Panc1 (cell line): ENCODE data around the gene SLC25A45. TPM values are rescaled to one million over a fixed set of nuclear protein-coding genes. Genes with fewer than 3 reads are reported as not detected.

ENCODE experiments used
- ATAC-seq: fragments of 200-7000 bp; cut with Tn5 transposase; 2 replicates; pipeline ENCODE4 v1.9.1; 2020; ENCODE audit warnings: mild to moderate bottlenecking, moderate library complexity
- BruUV-seq: library from RNA; stranded (reverse); fragments of 400-500 nt; replicated peaks from 2 replicates; lab custom pipeline; 2021; lab: Mats Ljungman, UMichigan
- CTCF ChIA-PET: fragments of 300-600 bp; sonication (Branson Sonifier 250); formaldehyde crosslinking; loops from one replicate; lab custom pipeline; 2022; ENCODE audit warnings: antibody characterized with exemption; lab: Charles Lee
- POLR2A ChIA-PET: fragments of 300-600 bp; sonication (Branson Sonifier 250); formaldehyde crosslinking; loops from one replicate; lab custom pipeline; 2022; ENCODE audit warnings: antibody characterized with exemption; lab: Charles Lee
- DNase-seq: peaks from one replicate; pipeline ENCODE4 v3.0.0-alpha.2; 2010; ENCODE audit warnings: low read depth, low spot score
- H3K27ac ChIP-seq: 2 replicates; pipeline ENCODE4 v1.5.1; 2011; ENCODE audit warnings: mild to moderate bottlenecking, low read length, inconsistent platforms
- H3K27me3 ChIP-seq: fragments of 200-500 bp; sonication (Bioruptor generic); 2 replicates; pipeline ENCODE4 v1.6.0; 2014; ENCODE audit warnings: low read length, inconsistent platforms; ENCODE audit not compliant: control insufficient read depth, insufficient read depth
- H3K36me3 ChIP-seq: fragments of 200-500 bp; sonication (Bioruptor generic); 2 replicates; pipeline ENCODE4 v1.5.1; 2014; ENCODE audit warnings: inconsistent platforms, mild to moderate bottlenecking, low read length, moderate library complexity; ENCODE audit not compliant: control insufficient read depth, insufficient read depth
- H3K4me1 ChIP-seq: 2 replicates; pipeline ENCODE4 v1.5.1; 2011; ENCODE audit warnings: inconsistent platforms, mild to moderate bottlenecking, low read length, moderate library complexity; ENCODE audit not compliant: control insufficient read depth, insufficient read depth
- H3K4me3 ChIP-seq, 2 experiments: 2 replicates each; pipeline ENCODE4 v1.5.1; 2011 to 2012; ENCODE audit warnings: low read depth in 2 of 2, low read length in 2 of 2, mild to moderate bottlenecking in 2 of 2, inconsistent platforms in 1 of 2, moderate library complexity in 1 of 2
- H3K9me3 ChIP-seq: fragments of 200-500 bp; sonication (Bioruptor generic); 2 replicates; pipeline ENCODE4 v1.5.1; 2014; ENCODE audit warnings: low read depth, mild to moderate bottlenecking, inconsistent platforms, low read length, moderate library complexity; ENCODE audit not compliant: control insufficient read depth, insufficient read depth
- CTCF ChIP-seq: fragments of 450-650 bp; IDR thresholded peaks from 2 replicates; pipeline ENCODE4 v1.5.1; 2017; ENCODE audit warnings: mild to moderate bottlenecking
- POLR2AphosphoS5 ChIP-seq: IDR thresholded peaks from 2 replicates; pipeline ENCODE4 v1.6.1; 2012; ENCODE audit warnings: mild to moderate bottlenecking, low read depth, low read length, moderate library complexity
- REST ChIP-seq, 2 experiments: IDR thresholded peaks; 2 replicates each; pipeline ENCODE4 v1.6.1; 2011 to 2012; ENCODE audit warnings: low read depth in 2 of 2, control low read depth in 1 of 2, low read length in 1 of 2, mild to moderate bottlenecking in 1 of 2, moderate library complexity in 1 of 2; ENCODE audit not compliant: insufficient read depth in 1 of 2
- SIN3A ChIP-seq: IDR thresholded peaks from 2 replicates; pipeline ENCODE4 v1.6.1; 2012; ENCODE audit warnings: low read depth, mild to moderate bottlenecking, low read length, moderate library complexity, borderline replicate concordance; ENCODE audit not compliant: insufficient read depth
- TCF7L2 ChIP-seq: IDR thresholded peaks from 2 replicates; pipeline ENCODE4 v1.6.1; 2011; ENCODE audit warnings: mild to moderate bottlenecking, low read depth, low read length, inconsistent platforms
- in situ Hi-C: cut with HindIII; loops from 2 replicates; pipeline ENCODE4 v1.10.0; 2016; ENCODE audit warnings: low sequenced_read_pairs, low pct_unique_long_range_greater_than_20kb
- intact Hi-C: fragments of 100-400 bp; cut with micrococcal nuclease; formaldehyde crosslinking; loops from one replicate; pipeline ENCODE4 v1.10.0; 2022; ENCODE audit not compliant: unreplicated experiment
- total RNA-seq: library from RNA; stranded (reverse); gene quantifications from one replicate; pipeline ENCODE4 v1.2.1, GENCODE V29; 2021; ENCODE audit not compliant: unreplicated experiment

SLC25A45 gene
- total RNA-seq, 1 experiment from 2014 or later, result 9.8 TPM

- TF ChIP-seq POLR2AphosphoS5 (no peak), TCF7L2 (no peak), SIN3A (no peak), CTCF (no peak), REST (IDR thresholded peaks at IDR 0.05; ENCODE audit: insufficient read depth in 1 of 2, low read depth in 2 of 2, low read length in 1 of 2) (no peak)
- Histone ChIP-seq H3K36me3 (peaks cover 10% of the 10 kb centered on the region; the same call in 1 of the 2 replicates), H3K4me1 (no peaks in the 10 kb centered on the region), H3K4me3 (no peak overlapping the region), H3K9me3 (no peaks in the 10 kb centered on the region), H3K27ac (no peak overlapping the region), H3K27me3 (no peaks in the 10 kb centered on the region)
- no peak for ATAC-seq
- ChIA-PET CTCF (interaction anchor here (0.7 kb wide), 1 partner anchor 126 kb away, joined by 4 read pairs; no protein-coding TSS in a partner anchor), POLR2A (no interaction called here)
- no TSS peak for BruUV-seq
- in situ Hi-C loops, result no loop called here
- intact Hi-C loops, result no loop called here
- DNase-seq, result no peak
Observed at GRCh38 chr11:65404638-65405339, 22.3 kb upstream of the SLC25A45 start.

GRCh38 chr11:65404210-65404609 lies 21.8 kb upstream of the SLC25A45 start:
- CTCF ChIA-PET, result interaction anchor here (0.7 kb wide), 1 partner anchor 127 kb away, joined by 4 read pairs; no protein-coding TSS in a partner anchor
- in situ Hi-C loops (no loop called here), intact Hi-C loops (no loop called here)
- H3K4me1 ChIP-seq, result no peaks in the 10 kb centered on the region
- no peak overlapping the region for H3K4me3 ChIP-seq
- no peaks in the 10 kb centered on the region for H3K9me3 ChIP-seq
- H3K36me3 ChIP-seq, result peaks cover 10% of the 10 kb centered on the region; the same call in 1 of the 2 replicates
- POLR2A ChIA-PET, result no interaction called here
- DNase-seq (no peak), ATAC-seq (no peak)
- TF ChIP-seq TCF7L2, result no peak
- no peaks in the 10 kb centered on the region for H3K27me3 ChIP-seq
- BruUV-seq, result no TSS peak
- no peak overlapping the region for H3K27ac ChIP-seq

- no peak for TF ChIP-seq POLR2AphosphoS5
- no peak for TF ChIP-seq REST (IDR thresholded peaks at IDR 0.05; ENCODE audit: insufficient read depth in 1 of 2, low read depth in 2 of 2, low read length in 1 of 2)
- no peak for DNase-seq
- no peaks in the 10 kb centered on the region for H3K9me3 ChIP-seq
- H3K4me1 ChIP-seq, result no peaks in the 10 kb centered on the region
- H3K4me3 ChIP-seq, result no peak overlapping the region
- ChIA-PET CTCF (no interaction called here), POLR2A (interaction anchor here (0.6 kb wide), 1 partner anchor 13 kb away, joined by 3 read pairs; no protein-coding TSS in a partner anchor)
- no peaks in the 10 kb centered on the region for H3K27me3 ChIP-seq
- H3K27ac ChIP-seq, result no peak overlapping the region
- no TSS peak for BruUV-seq
- ATAC-seq, result no peak
- peaks cover 10% of the 10 kb centered on the region; the same call in 1 of the 2 replicates for H3K36me3 ChIP-seq
- in situ Hi-C loops, result no loop called here
- intact Hi-C loops, result no loop called here
Observed at GRCh38 chr11:65403607-65404121, 21.2 kb upstream of the SLC25A45 start.
